CD14-positive monocyte (primary cell): ENCODE measurements around the gene FUS. TPM values are rescaled to one million over a fixed set of nuclear protein-coding genes. Genes with fewer than 3 reads are reported as not detected.

Source experiments
- DNase-seq, 3 donors: peaks; one replicate each; pipeline ENCODE4 v3.0.0-alpha.2; 2011 to 2022
- H2AFZ ChIP-seq: 2 replicates; pipeline ENCODE4 v1.6.0; 2012; ENCODE audit warnings: mild to moderate bottlenecking, low read depth, low read length, inconsistent platforms; ENCODE audit not compliant: insufficient read depth, poor library complexity, severe bottlenecking
- H3K27ac ChIP-seq, 2 donors: 1 replicate in 1 of 2; 2 replicates in 1 of 2; pipeline ENCODE4 v1.5.1; 2012 to 2013; ENCODE audit warnings: low read length in 2 of 2, control low read depth in 1 of 2, inconsistent platforms in 1 of 2, low read depth in 1 of 2, mild to moderate bottlenecking in 1 of 2
- H3K27me3 ChIP-seq, 2 donors: one replicate each; pipeline versions ENCODE4 v1.6.0 to v1.6.1; 2011 to 2013; ENCODE audit warnings: low read length in 2 of 2; ENCODE audit not compliant: control insufficient read depth in 2 of 2, insufficient read depth in 2 of 2
- H3K36me3 ChIP-seq, 2 donors: replicated peaks in 1 of 2; 1 replicate in 1 of 2; 2 replicates in 1 of 2; pipeline versions ENCODE4 v1.5.1 to v1.6.1; 2012 to 2013; ENCODE audit warnings: low read length in 2 of 2, control low read depth in 1 of 2, inconsistent platforms in 1 of 2, mild to moderate bottlenecking in 1 of 2; ENCODE audit not compliant: insufficient read depth in 2 of 2, control insufficient read depth in 1 of 2
- H3K4me1 ChIP-seq, 2 donors: 1 replicate in 1 of 2; 2 replicates in 1 of 2; pipeline versions ENCODE4 v1.5.1 to v1.6.1; 2012 to 2013; ENCODE audit warnings: low read length in 2 of 2, control low read depth in 1 of 2, inconsistent platforms in 1 of 2, mild to moderate bottlenecking in 1 of 2, moderate library complexity in 1 of 2; ENCODE audit not compliant: insufficient read depth in 2 of 2, control insufficient read depth in 1 of 2
- H3K4me2 ChIP-seq: replicated peaks from 2 replicates; pipeline ENCODE3; 2012; ENCODE audit warnings: low read length, moderate library complexity, mild to moderate bottlenecking; ENCODE audit not compliant: poor library complexity, severe bottlenecking; ENCODE audit errors: extremely low read depth
- H3K4me3 ChIP-seq, 3 experiments: fragments of 200-600 bp in 1 of 3; sonication (generic) in 1 of 3; replicated peaks in 1 of 3; 1 replicate in 2 of 3; 2 replicates in 1 of 3; pipeline ENCODE4 v1.5.1; 2011 to 2013; ENCODE audit warnings: low read length in 3 of 3, mild to moderate bottlenecking in 3 of 3, control low read depth in 2 of 3, low read depth in 2 of 3, inconsistent platforms in 1 of 3, moderate library complexity in 1 of 3
- H3K79me2 ChIP-seq: 2 replicates; pipeline ENCODE4 v1.6.0; 2012; ENCODE audit warnings: mild to moderate bottlenecking, control low read depth, inconsistent platforms, low read length, moderate library complexity; ENCODE audit not compliant: insufficient read depth
- H3K9ac ChIP-seq: 2 replicates; pipeline ENCODE4 v1.6.0; 2017; ENCODE audit warnings: low read length, mild to moderate bottlenecking; ENCODE audit not compliant: insufficient read depth, poor library complexity, severe bottlenecking
- H3K9me3 ChIP-seq, 2 donors: replicated peaks in 1 of 2; 1 replicate in 1 of 2; 2 replicates in 1 of 2; pipeline versions ENCODE4 v1.5.1 to v1.6.1; 2012 to 2013; ENCODE audit warnings: low read length in 2 of 2, control low read depth in 1 of 2; ENCODE audit not compliant: control insufficient read depth in 1 of 2, insufficient read depth in 1 of 2
- H4K20me1 ChIP-seq: 2 replicates; pipeline ENCODE4 v1.6.0; 2012; ENCODE audit warnings: mild to moderate bottlenecking, low read length, control low read depth, moderate library complexity; ENCODE audit not compliant: insufficient read depth
- H3K27ac Mint-ChIP-seq, 7 donors: one replicate each; pipeline ENCODE4 v1.8.0; 2020; ENCODE audit warnings: mild to moderate bottlenecking in 7 of 7, mixed read lengths in 7 of 7, moderate library complexity in 6 of 7, inconsistent platforms in 2 of 7
- H3K27me3 Mint-ChIP-seq, 3 donors: one replicate each; pipeline ENCODE4 v1.8.0; 2021 to 2022; ENCODE audit warnings: low read depth in 3 of 3, mild to moderate bottlenecking in 3 of 3, mixed read lengths in 3 of 3, moderate library complexity in 3 of 3, inconsistent platforms in 1 of 3
- H3K36me3 Mint-ChIP-seq, 2 donors: one replicate each; pipeline ENCODE4 v1.8.0; 2020; ENCODE audit warnings: mixed read lengths in 2 of 2, inconsistent platforms in 1 of 2, mild to moderate bottlenecking in 1 of 2
- H3K4me1 Mint-ChIP-seq: one replicate; pipeline ENCODE4 v1.8.0; 2020; ENCODE audit warnings: mild to moderate bottlenecking, mixed read lengths
- H3K4me3 Mint-ChIP-seq, 2 donors: one replicate each; pipeline ENCODE4 v1.8.0; 2020; ENCODE audit warnings: mild to moderate bottlenecking in 2 of 2, mixed read lengths in 2 of 2, moderate library complexity in 1 of 2
- H3K9me3 Mint-ChIP-seq, 7 donors: one replicate each; pipeline ENCODE4 v1.8.0; 2020 to 2022; ENCODE audit warnings: mixed read lengths in 7 of 7, mild to moderate bottlenecking in 6 of 7, moderate library complexity in 6 of 7, inconsistent platforms in 2 of 7
- CTCF ChIP-seq: fragments of 200-600 bp; IDR thresholded peaks from one replicate; pipeline ENCODE4 v1.8.0; 2022; ENCODE audit warnings: antibody characterized with exemption, mild to moderate bottlenecking
- WGBS: methylation state at CpG from one replicate; pipeline ENCODE4 v1.1.5; 2013; ENCODE audit warnings: missing lambda C conversion rate; ENCODE audit not compliant: insufficient coverage; 5-methylcytosine and 5-hydroxymethylcytosine counted together
- intact Hi-C, 2 donors: fragments of 100-400 bp; cut with micrococcal nuclease; formaldehyde crosslinking; loops; one replicate each; pipeline versions ENCODE4 v1.15.0 to v1.15.1; 2023
- polyA plus RNA-seq, 3 donors: library from polyadenylated mRNA; depleted of rRNA in 1 of 3; unstranded in 2 of 3; stranded (reverse) in 1 of 3; fragments of 300-500 nt in 2 of 3; fragments of >200 nt in 1 of 3; fragmentation: Illumina TruSeq in 2 of 3; gene quantifications; 1 replicate in 2 of 3; 2 replicates in 1 of 3; pipeline ENCODE4 v1.2.3, GENCODE V29; 2012 to 2021

The FUS gene
- polyA plus RNA-seq, 3 donors, result 54.9 to 246 (median 78.5) TPM

DNA sequence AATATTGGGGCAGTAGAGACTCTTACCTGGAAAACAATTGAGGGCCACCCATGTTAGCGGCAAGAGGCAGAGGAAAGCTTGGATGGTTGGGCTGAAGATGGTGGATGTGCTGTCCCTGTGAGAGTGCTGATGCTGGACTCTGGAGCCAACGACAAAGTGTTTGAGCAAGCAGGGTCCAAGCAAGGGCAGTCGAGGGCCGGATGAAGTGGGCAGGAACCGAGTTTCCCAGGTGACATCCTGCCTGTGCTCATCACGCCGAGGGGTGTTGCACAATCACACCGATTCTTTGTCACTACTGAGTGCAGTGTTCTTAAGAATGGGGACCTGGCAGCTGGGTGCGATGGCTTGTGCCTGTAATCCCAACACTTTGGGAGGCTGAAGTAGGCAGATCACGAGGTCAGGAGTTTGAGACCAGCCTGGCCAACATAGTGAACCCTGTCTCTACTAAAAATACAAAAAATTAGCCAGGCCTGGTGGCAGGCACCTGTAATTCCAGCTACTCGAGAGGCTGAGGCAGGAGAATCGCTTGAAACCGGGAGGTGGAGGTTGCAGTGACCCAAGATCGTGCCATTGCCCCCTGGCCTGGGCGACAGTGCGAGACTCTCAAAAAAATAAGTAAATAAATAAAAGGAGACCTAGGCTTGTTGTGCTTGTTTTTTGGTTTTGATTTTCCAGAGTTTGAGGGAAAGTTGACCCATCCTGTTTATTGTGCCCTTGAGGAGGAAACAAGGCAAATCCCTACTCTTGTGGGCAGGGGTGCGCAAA lies 16.6 kb downstream of the FUS start:
- peaks cover 38 to 47% of the 10 kb centered on the region in 2 donors for H3K4me1 ChIP-seq
- H3K4me3 ChIP-seq, result no peak overlapping the region
- H3K4me2 ChIP-seq, result no peak overlapping the region
- H3K9me3 ChIP-seq, result no peaks in the 10 kb centered on the region
- Mint-ChIP-seq H3K4me1 (peaks cover 52% of the 10 kb centered on the region), H3K9me3 (no peaks in the 10 kb centered on the region), H3K36me3 (peaks cover 56 to 89% of the 10 kb centered on the region in 2 donors), H3K27ac (peak overlapping the region in 4 of 7 donors; percentile 53 to 81 (median 74)), H3K4me3 (no peak overlapping the region), H3K27me3 (peaks cover 0 to 1% (median 0%) of the 10 kb centered on the region in 3 donors)
- peaks cover 80% of the 10 kb centered on the region for H3K79me2 ChIP-seq
- H3K27ac ChIP-seq, result peak overlapping the region in 1 of 2 donors; percentile 31
- WGBS, result 40% methylated on average over 12 of the region's 17 CpGs
- H3K36me3 ChIP-seq, result peaks cover 62 to 82% of the 10 kb centered on the region in 2 donors
- no peaks in the 10 kb centered on the region for H3K27me3 ChIP-seq
- H3K9ac ChIP-seq, result no peak overlapping the region
- DNase-seq, result no peak
- intact Hi-C loops, result no loop called here
- H4K20me1 ChIP-seq, result peaks cover 100% of the 10 kb centered on the region
- no peak for TF ChIP-seq CTCF
- no peak overlapping the region for H2AFZ ChIP-seq

DNA sequence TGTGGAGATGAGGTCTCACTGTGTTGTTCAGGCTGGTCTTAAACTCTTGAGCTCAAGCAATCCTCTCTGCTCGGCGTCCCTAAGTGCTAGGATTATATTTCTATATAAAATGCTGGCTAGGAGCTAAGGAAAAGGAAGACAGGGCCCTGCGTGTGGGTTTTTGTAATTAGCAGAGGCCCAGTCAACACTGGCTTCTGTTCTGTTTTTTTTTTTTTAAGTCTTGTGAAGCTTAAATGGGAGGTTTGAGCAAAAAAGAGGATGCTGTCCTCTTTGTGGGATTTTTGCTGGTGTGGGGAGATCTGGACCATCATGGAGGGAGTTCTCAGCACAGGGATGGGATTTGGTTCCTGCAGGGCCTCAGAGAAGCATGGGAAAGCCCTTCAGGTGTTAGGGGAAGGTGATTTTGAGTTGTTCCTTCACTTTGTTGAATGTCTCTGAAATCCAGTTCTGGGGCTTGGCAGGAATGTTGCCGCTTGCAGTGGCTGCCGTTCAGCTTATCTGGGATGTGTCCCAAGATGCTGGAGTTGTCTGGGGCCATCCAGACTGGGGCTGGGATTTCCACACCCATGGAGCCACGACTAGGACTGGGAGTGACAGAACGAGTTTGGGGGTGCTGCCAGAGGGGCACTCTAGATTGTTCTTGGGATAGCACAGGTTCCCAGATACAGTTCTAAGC lies 18.4 kb downstream of the FUS start:
- Mint-ChIP-seq H3K9me3 (no peaks in the 10 kb centered on the region), H3K4me3 (no peak overlapping the region), H3K36me3 (peaks cover 42 to 72% of the 10 kb centered on the region in 2 donors), H3K27me3 (peaks cover 0 to 1% (median 0%) of the 10 kb centered on the region in 3 donors), H3K27ac (peak overlapping the region in 4 of 7 donors; percentile 27 to 84 (median 66)), H3K4me1 (peaks cover 57% of the 10 kb centered on the region)
- TF ChIP-seq CTCF, result no peak
- Histone ChIP-seq H3K79me2 (peaks cover 81% of the 10 kb centered on the region), H3K36me3 (peaks cover 44 to 64% of the 10 kb centered on the region in 2 donors), H3K9ac (no peak overlapping the region), H3K4me1 (peaks cover 45 to 57% of the 10 kb centered on the region in 2 donors), H3K9me3 (no peaks in the 10 kb centered on the region), H3K4me2 (no peak overlapping the region), H3K27me3 (no peaks in the 10 kb centered on the region), H2AFZ (no peak overlapping the region), H3K27ac (peak overlapping the region in 1 of 2 donors; percentile 49), H4K20me1 (peaks cover 89% of the 10 kb centered on the region), H3K4me3 (no peak overlapping the region)
- intact Hi-C loops, result no loop called here
- 60% methylated on average over 6 of the region's 7 CpGs for WGBS
- no peak for DNase-seq
